Panc1 (cell line): ENCODE measurements around the gene WNT7B.

Experiments
- SIN3A ChIP-seq: IDR thresholded peaks from 2 replicates; pipeline ENCODE4 v1.6.1; 2012; ENCODE audit warnings: low read depth, mild to moderate bottlenecking, low read length, moderate library complexity, borderline replicate concordance; ENCODE audit not compliant: insufficient read depth
- TF ChIP-seq, protein P1 (sequence below): fragments of 450-650 bp; IDR thresholded peaks from 2 replicates; pipeline ENCODE4 v1.5.1; 2017; ENCODE audit warnings: mild to moderate bottlenecking
- TF ChIP-seq, protein P2 (sequence below), 2 experiments: IDR thresholded peaks; 2 replicates each; pipeline ENCODE4 v1.6.1; 2011 to 2012; ENCODE audit warnings: low read depth in 2 of 2, control low read depth in 1 of 2, low read length in 1 of 2, mild to moderate bottlenecking in 1 of 2, moderate library complexity in 1 of 2; ENCODE audit not compliant: insufficient read depth in 1 of 2

DNA sequence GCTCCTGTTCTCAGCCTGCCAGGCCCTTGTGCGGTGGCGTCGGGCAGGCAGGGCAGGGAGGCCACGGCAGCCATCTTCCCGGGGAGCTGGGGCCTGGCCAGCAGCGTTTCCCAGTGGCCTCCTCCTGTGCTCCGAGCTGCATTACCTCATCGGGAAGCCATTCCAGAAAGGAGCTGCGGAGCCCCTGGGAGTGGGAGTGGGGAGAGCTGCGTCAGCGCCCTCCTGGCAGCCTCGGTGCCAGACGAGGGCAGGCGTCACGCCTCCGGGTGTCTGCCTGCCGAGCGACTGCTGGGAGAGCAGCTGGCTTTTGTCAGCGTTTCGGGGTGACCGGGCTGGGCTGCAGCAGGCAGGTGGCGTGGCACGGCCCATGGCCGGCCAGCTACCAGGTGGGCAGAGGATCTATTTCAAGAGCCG lies 30.9 kb upstream of the WNT7B start:
- TF ChIP-seq, protein P1, sequence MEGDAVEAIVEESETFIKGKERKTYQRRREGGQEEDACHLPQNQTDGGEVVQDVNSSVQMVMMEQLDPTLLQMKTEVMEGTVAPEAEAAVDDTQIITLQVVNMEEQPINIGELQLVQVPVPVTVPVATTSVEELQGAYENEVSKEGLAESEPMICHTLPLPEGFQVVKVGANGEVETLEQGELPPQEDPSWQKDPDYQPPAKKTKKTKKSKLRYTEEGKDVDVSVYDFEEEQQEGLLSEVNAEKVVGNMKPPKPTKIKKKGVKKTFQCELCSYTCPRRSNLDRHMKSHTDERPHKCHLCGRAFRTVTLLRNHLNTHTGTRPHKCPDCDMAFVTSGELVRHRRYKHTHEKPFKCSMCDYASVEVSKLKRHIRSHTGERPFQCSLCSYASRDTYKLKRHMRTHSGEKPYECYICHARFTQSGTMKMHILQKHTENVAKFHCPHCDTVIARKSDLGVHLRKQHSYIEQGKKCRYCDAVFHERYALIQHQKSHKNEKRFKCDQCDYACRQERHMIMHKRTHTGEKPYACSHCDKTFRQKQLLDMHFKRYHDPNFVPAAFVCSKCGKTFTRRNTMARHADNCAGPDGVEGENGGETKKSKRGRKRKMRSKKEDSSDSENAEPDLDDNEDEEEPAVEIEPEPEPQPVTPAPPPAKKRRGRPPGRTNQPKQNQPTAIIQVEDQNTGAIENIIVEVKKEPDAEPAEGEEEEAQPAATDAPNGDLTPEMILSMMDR, result no peak
- no peak for TF ChIP-seq SIN3A
- TF ChIP-seq, protein P2, sequence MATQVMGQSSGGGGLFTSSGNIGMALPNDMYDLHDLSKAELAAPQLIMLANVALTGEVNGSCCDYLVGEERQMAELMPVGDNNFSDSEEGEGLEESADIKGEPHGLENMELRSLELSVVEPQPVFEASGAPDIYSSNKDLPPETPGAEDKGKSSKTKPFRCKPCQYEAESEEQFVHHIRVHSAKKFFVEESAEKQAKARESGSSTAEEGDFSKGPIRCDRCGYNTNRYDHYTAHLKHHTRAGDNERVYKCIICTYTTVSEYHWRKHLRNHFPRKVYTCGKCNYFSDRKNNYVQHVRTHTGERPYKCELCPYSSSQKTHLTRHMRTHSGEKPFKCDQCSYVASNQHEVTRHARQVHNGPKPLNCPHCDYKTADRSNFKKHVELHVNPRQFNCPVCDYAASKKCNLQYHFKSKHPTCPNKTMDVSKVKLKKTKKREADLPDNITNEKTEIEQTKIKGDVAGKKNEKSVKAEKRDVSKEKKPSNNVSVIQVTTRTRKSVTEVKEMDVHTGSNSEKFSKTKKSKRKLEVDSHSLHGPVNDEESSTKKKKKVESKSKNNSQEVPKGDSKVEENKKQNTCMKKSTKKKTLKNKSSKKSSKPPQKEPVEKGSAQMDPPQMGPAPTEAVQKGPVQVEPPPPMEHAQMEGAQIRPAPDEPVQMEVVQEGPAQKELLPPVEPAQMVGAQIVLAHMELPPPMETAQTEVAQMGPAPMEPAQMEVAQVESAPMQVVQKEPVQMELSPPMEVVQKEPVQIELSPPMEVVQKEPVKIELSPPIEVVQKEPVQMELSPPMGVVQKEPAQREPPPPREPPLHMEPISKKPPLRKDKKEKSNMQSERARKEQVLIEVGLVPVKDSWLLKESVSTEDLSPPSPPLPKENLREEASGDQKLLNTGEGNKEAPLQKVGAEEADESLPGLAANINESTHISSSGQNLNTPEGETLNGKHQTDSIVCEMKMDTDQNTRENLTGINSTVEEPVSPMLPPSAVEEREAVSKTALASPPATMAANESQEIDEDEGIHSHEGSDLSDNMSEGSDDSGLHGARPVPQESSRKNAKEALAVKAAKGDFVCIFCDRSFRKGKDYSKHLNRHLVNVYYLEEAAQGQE (IDR thresholded peaks at IDR 0.05; ENCODE audit: insufficient read depth in 1 of 2, low read depth in 2 of 2, low read length in 1 of 2), result no peak
